ENCODE measurements around the gene NARF. TPM values are rescaled to one million over a fixed set of nuclear protein-coding genes. Genes with fewer than 3 reads are reported as not detected.
"Not testable (repeated sequence)": the region's sequence is repeated elsewhere in the genome, so short reads cannot be mapped to it uniquely, and the experiment has no call there.

The NARF gene
- total and polyA plus RNA-seq, 2 of the 8 experiments (the other 6 are each of a cell fraction or from before 2014, with no cell fraction given): 97.4 to 131 TPM

GRCh38 chr17:82507631-82508175 lies 49.2 kb downstream of the NARF start (continued):
- TF ChIP-seq CHD1 (IDR thresholded peaks at IDR 0.05; ENCODE audit: low read depth, low read length): no peak
- no peak for TF ChIP-seq RXRA (IDR thresholded peaks at IDR 0.05; ENCODE audit: insufficient read depth, low read depth, low read length)
- no peak for TF ChIP-seq ATF3 (IDR thresholded peaks at IDR 0.05; ENCODE audit: insufficient read depth, low read depth, low read length)

GRCh38 chr17:82511642-82512041 lies 53.1 kb downstream of the NARF start:
- H3K23ac ChIP-seq (ENCODE audit: insufficient read length); DNase-seq (ENCODE audit: low read depth in 1 of 2, low spot score in 2 of 2); H2BK12ac ChIP-seq (ENCODE audit: low read depth, low read length); H3K4me2 ChIP-seq (ENCODE audit: insufficient read depth in 1 of 2, low read depth in 2 of 2, low read length in 2 of 2); H4K8ac ChIP-seq (ENCODE audit: extremely low read depth, insufficient read depth, low read length); H4K91ac ChIP-seq (replicated peaks; ENCODE audit: insufficient read length, low read length); H3K36me3 ChIP-seq (ENCODE audit: control insufficient read depth in 2 of 4, insufficient read depth in 4 of 4, low read length in 3 of 4); H3K27ac ChIP-seq (ENCODE audit: low read depth, low read length); H3K4ac ChIP-seq (replicated peaks; ENCODE audit: insufficient read length, low read depth, low read length); H3K79me2 ChIP-seq (ENCODE audit: control insufficient read depth in 1 of 2, insufficient read depth in 2 of 2, low read length in 2 of 2); H3K56ac ChIP-seq (replicated peaks; ENCODE audit: insufficient read length, low read depth, low read length); H2BK120ac ChIP-seq (replicated peaks; ENCODE audit: low read depth, low read length); H3K4me1 ChIP-seq (replicated peaks in 1 of 4; ENCODE audit: control insufficient read depth in 3 of 4, insufficient read depth in 4 of 4, low read length in 3 of 4); H2BK15ac ChIP-seq (ENCODE audit: low read length); H2AFZ ChIP-seq (ENCODE audit: low read length); POLR2A ChIA-PET (ENCODE audit: partially characterized antibody); H3K18ac ChIP-seq (ENCODE audit: extremely low read depth, low read length); H3K9ac ChIP-seq (replicated peaks in 1 of 4; ENCODE audit: extremely low read depth in 1 of 4, low read depth in 3 of 4, low read length in 3 of 4); CTCF ChIA-PET (ENCODE audit: partially characterized antibody); H4K5ac ChIP-seq (ENCODE audit: insufficient read length, low read depth, low read length); H3K23me2 ChIP-seq (ENCODE audit: low read depth, low read length); H4K20me1 ChIP-seq (replicated peaks in 1 of 2; ENCODE audit: control insufficient read depth in 1 of 2, insufficient read depth in 2 of 2, low read length in 2 of 2); H2AK5ac ChIP-seq (ENCODE audit: low read depth, low read length); FAIRE-seq; H3K4me3 ChIP-seq (ENCODE audit: extremely low read depth in 1 of 4, insufficient read depth in 2 of 4, low read depth in 3 of 4, low read length in 4 of 4); H3K27me3 ChIP-seq (replicated peaks in 1 of 4; ENCODE audit: control insufficient read depth in 3 of 4, extremely low read depth in 1 of 4, insufficient read depth in 3 of 4, low read length in 3 of 4); H2BK5ac ChIP-seq (ENCODE audit: low read depth, low read length); H3K9me3 ChIP-seq (ENCODE audit: insufficient read depth in 2 of 2, low read depth in 1 of 2, low read length in 1 of 2); H2BK20ac ChIP-seq (ENCODE audit: low read length); H3K79me1 ChIP-seq (ENCODE audit: low read depth, low read length); H3K14ac ChIP-seq (ENCODE audit: insufficient read length): not testable (repeated sequence)
- 92% methylated on average over 5 of the region's 5 CpGs; no CpG with 5 or more reads in 1 of the 2 experiments for WGBS, 2 experiments (ENCODE audit: extremely low coverage in 1 of 2, insufficient coverage in 1 of 2, insufficient read length in 1 of 2, insufficient replicate concordance in 2 of 2, low coverage in 1 of 2, low lambda C conversion rate in 2 of 2, missing lambda C conversion rate in 1 of 2)
